CD4-positive, alpha-beta T cell treated with Interleukin-12 subunit alpha and Interleukin-12 subunit beta, for 1 hour (primary cell): ENCODE measurements around the gene CAV1.

Experiments
- DNase-seq: peaks from one replicate; pipeline ENCODE4 v3.0.0-alpha.2; 2020

CAV1 gene

GRCh38 chr7:116532102-116532688 lies 7.4 kb downstream of the CAV1 start:
- DNase-seq: no peak

DNA sequence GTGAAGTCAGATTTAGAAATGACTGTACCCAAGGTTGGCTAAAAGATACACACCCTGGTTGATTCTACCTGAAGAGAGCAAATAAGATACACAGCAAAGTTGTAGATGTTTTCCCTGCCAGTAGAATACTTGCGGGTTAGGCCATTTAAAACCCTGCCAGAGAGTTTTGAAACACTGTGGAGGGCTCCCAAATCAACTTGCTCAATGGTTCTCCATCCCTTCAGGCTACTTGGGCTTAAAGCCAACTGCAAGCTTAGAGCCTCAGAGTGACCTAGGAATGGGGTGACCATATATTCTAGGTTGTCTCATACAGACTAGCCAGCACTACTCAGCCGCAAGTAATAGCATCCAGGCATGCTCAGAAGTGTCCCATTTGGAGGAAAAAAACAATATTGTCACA lies 10.0 kb downstream of the CAV1 start:
- no peak for DNase-seq

- no peak for DNase-seq
These were observed 10.6 kb downstream of the CAV1 start for GRCh38 chr7:116535416-116535815.

- DNase-seq: no peak
These were observed 13.3 kb downstream of the CAV1 start for GRCh38 chr7:116538138-116538537.

GRCh38 chr7:116539879-116540278 lies 15.0 kb downstream of the CAV1 start:
- no peak for DNase-seq

DNA sequence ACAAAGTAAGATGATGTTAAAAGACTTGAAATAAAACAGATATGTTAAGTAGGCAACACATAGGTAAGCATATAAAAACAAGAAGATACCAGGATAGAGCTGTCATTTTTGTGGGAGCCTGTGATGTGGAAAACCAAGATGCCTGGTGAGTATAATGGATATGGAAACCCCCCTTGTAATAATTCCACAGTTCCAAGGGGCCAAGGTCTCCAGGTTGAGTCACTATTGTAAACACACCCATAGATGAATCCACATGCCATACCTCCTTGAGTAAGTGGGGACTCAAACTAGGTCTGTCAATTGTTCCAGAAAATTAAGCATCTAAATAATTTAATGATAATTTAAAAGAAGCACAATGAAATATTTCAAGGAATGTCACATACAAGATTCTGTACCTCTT lies 15.9 kb downstream of the CAV1 start:
- no peak for DNase-seq

DNA sequence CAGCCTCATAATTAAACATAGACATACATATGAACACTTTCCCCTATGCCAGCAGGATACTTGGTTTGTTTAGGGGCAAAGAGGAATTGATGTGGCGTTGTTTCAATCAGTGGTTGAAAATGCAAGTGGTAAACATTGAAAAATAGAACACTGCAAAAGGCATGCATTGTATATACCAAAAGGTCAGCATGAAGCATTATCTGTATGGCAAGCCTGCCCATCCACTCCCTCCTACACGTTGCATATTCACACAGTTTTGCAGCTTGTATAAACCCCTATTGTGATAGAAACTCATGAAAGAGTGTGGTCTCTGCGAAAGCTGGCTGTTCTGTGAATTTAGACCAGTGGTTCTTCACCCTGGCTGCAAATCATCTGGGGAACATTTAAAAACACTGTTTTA lies 17.1 kb downstream of the CAV1 start:
- no peak for DNase-seq

DNA sequence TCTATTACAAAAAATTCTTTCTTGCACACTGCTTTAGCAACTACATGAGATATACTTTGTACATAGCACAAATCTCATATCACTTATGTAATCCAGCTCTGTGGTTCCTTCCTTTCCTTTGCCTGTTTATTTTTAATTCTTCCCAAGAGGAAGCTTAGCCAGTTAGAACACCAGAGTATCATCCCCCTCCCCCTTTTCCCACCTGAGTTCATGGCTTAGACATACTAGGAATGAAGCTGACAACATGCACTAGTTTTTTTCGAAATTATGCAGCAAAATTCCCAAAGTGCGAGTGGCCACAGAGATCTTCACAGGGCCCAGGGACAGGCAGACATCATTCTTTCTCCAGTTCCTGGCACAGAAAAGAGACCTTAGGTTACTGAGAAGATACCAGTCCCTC lies 17.8 kb downstream of the CAV1 start:
- no peak for DNase-seq

GRCh38 chr7:116543664-116544063 lies 18.8 kb downstream of the CAV1 start:
- no peak for DNase-seq

- DNase-seq: no peak
These were observed 19.7 kb downstream of the CAV1 start for GRCh38 chr7:116544487-116544886.

GRCh38 chr7:116545411-116545993 lies 20.7 kb downstream of the CAV1 start:
- no peak for DNase-seq

DNA sequence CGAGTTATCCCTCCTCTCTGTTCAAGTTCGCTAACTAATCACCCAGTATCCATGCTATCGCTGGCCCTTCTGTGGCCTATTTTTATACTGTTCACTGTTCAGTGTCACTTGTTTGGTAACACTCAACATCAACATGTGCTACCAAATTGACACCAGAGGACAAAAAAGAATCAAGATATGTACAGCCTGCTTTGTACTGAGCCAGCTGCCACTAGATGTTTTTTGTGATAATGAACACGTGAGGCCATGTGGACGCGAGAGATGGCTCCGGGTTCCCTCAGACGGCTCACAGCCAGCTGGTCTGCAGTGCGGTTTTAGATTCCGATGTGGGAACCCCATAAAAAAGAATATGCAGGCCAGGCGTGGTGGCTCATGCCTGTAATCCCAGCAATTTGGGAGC lies 21.2 kb downstream of the CAV1 start:
- DNase-seq: no peak

DNA sequence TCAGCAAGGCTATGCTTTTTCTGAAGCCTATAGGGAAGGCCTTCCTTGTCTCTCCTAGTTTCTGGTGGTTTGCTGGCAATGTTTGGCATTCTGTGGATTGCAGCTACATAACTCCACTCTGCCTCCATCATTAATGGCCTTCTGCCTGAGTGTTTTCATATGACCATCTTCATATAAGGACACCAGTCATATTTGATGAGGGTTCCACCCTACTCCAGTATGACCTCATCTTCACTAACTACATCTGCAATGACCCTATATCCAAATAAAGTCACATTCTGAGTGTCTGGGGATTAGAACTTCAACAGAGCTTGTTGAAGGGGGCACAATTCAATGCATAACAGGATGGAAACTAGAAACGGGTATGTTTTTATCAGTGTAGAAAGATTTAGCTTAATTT lies 22.1 kb downstream of the CAV1 start:
- DNase-seq: no peak

DNA sequence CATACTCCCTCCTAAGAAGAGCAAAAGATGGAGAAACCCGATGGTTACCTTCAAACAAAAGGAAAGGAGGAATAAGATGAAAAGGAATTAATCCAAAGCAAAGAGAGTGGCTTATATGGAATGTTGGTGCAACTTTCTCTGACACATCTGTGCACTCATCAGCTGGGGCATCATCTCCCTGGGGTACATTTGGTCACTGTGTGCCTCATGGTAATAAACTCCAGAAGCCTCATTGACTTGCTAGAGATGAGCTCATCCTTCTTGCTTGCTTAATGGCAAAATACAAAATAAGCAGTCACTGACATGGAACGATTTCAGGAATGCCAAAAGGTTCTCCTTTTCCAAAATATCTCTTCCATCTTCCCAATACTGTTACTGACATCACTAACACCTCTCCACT lies 22.5 kb downstream of the CAV1 start:
- no peak for DNase-seq

GRCh38 chr7:116548506-116548905 lies 23.7 kb downstream of the CAV1 start:
- DNase-seq: no peak

DNA sequence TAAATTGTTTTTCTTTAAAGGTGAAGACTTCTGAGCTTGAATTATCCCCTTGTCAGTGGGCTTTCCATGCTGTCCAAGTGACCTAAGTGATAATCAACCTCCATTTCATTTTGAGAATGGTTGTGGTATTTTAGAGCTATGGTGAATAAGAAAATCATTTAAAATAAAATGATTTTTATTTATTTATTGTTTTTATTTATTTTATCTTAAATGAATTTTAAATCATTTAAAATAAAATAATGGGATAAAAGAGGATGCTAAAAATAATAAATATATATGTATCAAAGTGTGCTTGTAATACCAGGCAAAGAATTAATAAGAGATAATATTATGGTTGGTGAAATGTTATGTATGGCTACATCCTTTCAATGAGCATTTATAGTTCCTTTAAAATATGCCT lies 24.5 kb downstream of the CAV1 start:
- no peak for DNase-seq

GRCh38 chr7:116551692-116552091 lies 26.9 kb downstream of the CAV1 start:
- DNase-seq: no peak

- DNase-seq: no peak
These were observed 27.8 kb downstream of the CAV1 start for GRCh38 chr7:116552602-116553001.

DNA sequence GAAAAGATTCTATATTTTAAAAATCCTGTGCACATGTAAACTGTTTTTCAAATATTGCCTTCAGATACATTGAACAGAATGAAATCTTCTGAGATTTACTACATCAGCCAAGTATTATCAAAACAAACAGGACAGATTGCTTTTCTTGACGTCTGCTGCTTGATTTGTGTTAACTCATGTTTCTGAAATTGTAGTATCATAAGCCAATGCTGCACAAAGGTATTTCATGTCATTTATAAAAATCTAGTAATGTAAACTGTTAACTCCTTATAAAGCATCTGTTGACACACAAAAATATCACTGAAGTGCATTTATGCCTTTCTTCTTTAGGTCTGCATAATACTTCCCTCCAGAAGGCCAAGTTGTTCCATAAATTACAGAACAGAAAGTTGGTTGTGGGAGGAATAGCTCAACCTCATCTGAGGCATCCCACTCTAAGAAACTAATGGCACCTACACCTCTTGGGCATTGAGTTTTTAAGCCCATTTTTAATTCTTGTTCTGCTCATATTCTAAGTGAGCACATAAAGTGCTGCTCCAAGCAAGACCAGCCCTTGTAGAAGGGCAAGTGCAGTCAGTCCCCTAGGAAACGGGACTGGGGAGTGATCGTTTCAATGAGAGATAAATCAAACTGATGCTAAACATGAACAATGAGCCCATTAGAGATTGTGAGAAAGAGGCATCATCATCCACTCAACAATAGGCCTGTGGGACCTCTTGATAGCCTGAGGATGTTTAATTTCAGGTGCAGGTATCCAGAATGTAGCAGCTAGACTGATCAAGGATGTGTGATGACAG lies 28.5 kb downstream of the CAV1 start:
- DNase-seq: no peak

- no peak for DNase-seq
These were observed 29.6 kb downstream of the CAV1 start for GRCh38 chr7:116554436-116554835.

DNA sequence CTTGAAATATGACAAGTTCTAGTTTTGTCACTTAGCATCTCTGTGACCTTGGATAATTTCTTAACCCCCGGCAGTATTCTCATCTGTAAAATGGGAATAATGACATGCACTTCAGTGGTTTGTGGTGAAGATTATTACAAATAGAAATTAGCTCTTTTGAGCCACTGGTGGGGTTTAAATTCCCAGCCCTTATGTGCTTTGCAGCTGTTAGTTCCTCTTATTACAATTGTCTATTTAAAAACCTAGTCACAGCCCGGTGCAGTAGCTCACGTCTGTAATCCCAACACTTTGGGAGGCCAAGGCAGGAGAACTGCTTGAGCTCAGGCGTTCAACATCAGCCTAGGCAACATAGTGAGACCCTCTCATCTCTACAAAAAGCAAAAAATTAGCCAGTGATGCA lies 30.1 kb downstream of the CAV1 start:
- no peak for DNase-seq

- DNase-seq: no peak
These were observed 32.3 kb downstream of the CAV1 start for GRCh38 chr7:116557066-116557585.

DNA sequence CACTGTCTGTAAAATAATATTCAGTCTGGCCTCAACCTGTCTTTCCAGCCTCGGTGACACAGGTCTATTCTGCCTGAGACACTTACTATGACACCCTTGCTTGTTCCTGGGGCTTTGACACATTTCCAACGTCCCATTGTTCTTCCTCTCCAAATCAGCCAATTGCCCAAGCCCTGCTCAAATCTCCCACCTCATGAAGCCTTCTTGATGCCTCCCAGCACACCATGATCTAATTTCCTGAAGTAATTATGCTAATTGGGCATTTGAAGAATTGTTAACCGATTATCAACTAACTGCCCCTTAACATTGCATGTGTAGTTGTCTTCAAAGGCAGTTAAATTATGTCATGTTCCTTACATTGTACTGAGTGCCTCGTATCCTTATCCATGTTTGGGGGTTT lies 33.1 kb downstream of the CAV1 start:
- no peak for DNase-seq
